Liver (tissue), 9 donors: ENCODE results near the gene LHX2. TPM values are rescaled to one million over a fixed set of nuclear protein-coding genes. Genes with fewer than 3 reads are reported as not detected.

ENCODE experiments used
- DNase-seq: peaks from one replicate; pipeline ENCODE4 v3.0.0-alpha.2; 2017; ENCODE audit warnings: low spot score
- H3K27ac ChIP-seq, 2 donors: one replicate each; pipeline ENCODE4 v1.7.0; 2013; ENCODE audit warnings: inconsistent platforms in 2 of 2, low read length in 2 of 2, control low read depth in 1 of 2, low read depth in 1 of 2, mild to moderate bottlenecking in 1 of 2
- H3K27me3 ChIP-seq, 4 donors: one replicate each; pipeline versions ENCODE4 v1.6.1 to v1.7.0; 2013; ENCODE audit warnings: low read length in 3 of 4, inconsistent platforms in 1 of 4, mild to moderate bottlenecking in 1 of 4, moderate library complexity in 1 of 4; ENCODE audit not compliant: control insufficient read depth in 4 of 4, insufficient read depth in 4 of 4
- H3K36me3 ChIP-seq, 4 donors: one replicate each; pipeline versions ENCODE4 v1.6.1 to v1.7.0; 2013; ENCODE audit warnings: low read length in 3 of 4, mild to moderate bottlenecking in 3 of 4, low read depth in 1 of 4, moderate library complexity in 1 of 4; ENCODE audit not compliant: control insufficient read depth in 4 of 4, insufficient read depth in 3 of 4
- H3K4me1 ChIP-seq, 4 donors: one replicate each; pipeline versions ENCODE4 v1.6.1 to v1.7.0; 2013; ENCODE audit warnings: low read length in 3 of 4, mild to moderate bottlenecking in 3 of 4, moderate library complexity in 1 of 4; ENCODE audit not compliant: control insufficient read depth in 4 of 4, insufficient read depth in 4 of 4
- H3K4me3 ChIP-seq, 3 donors: one replicate each; pipeline versions ENCODE4 v1.6.1 to v1.7.0; 2013; ENCODE audit warnings: low read length in 3 of 3, control low read depth in 1 of 3, low read depth in 1 of 3, mild to moderate bottlenecking in 1 of 3
- H3K9ac ChIP-seq, 2 donors: one replicate each; pipeline ENCODE4 v1.7.0; 2013; ENCODE audit warnings: low read length in 2 of 2, mild to moderate bottlenecking in 2 of 2, moderate library complexity in 2 of 2, control low read depth in 1 of 2, low read depth in 1 of 2
- H3K9me3 ChIP-seq, 4 donors: one replicate each; pipeline versions ENCODE4 v1.6.1 to v1.7.0; 2013; ENCODE audit warnings: low read length in 3 of 4; ENCODE audit not compliant: control insufficient read depth in 4 of 4
- FOXA1 ChIP-seq: IDR thresholded peaks from 2 replicates; pipeline ENCODE4 v1.6.1; 2016; ENCODE audit warnings: antibody characterized with exemption
- FOXA2 ChIP-seq: IDR thresholded peaks from 2 replicates; pipeline ENCODE4 v1.6.1; 2016; ENCODE audit warnings: antibody characterized with exemption
- GABPA ChIP-seq, 2 donors: IDR thresholded peaks in 1 of 2; conservative IDR thresholded peaks in 1 of 2; 2 replicates each; pipeline ENCODE4 v1.6.1; 2016; ENCODE audit warnings: antibody characterized with exemption in 2 of 2, mild to moderate bottlenecking in 1 of 2, moderate library complexity in 1 of 2
- HNF4A ChIP-seq, 2 donors: conservative IDR thresholded peaks; 2 replicates each; pipeline ENCODE4 v1.6.1; 2016; ENCODE audit warnings: antibody characterized with exemption in 2 of 2, mild to moderate bottlenecking in 2 of 2
- HNF4G ChIP-seq: IDR thresholded peaks from 2 replicates; pipeline ENCODE4 v1.6.1; 2016; ENCODE audit warnings: antibody characterized with exemption
- NR2F2 ChIP-seq: IDR thresholded peaks from 2 replicates; pipeline ENCODE4 v1.6.1; 2016; ENCODE audit warnings: antibody characterized with exemption
- RAD21 ChIP-seq, 2 donors: IDR thresholded peaks; 2 replicates each; pipeline ENCODE4 v1.6.1; 2016; ENCODE audit warnings: antibody characterized with exemption in 2 of 2, mild to moderate bottlenecking in 2 of 2
- SP1 ChIP-seq: IDR thresholded peaks from 2 replicates; pipeline ENCODE4 v1.6.1; 2018; ENCODE audit warnings: antibody characterized with exemption, mild to moderate bottlenecking
- YY1 ChIP-seq: IDR thresholded peaks from 2 replicates; pipeline ENCODE4 v1.6.1; 2016; ENCODE audit warnings: antibody characterized with exemption, mild to moderate bottlenecking
- ZBTB33 ChIP-seq: IDR thresholded peaks from 2 replicates; pipeline ENCODE4 v1.6.1; 2016; ENCODE audit warnings: antibody characterized with exemption
- WGBS: extraction: QIAGEN DNeasy Blood & Tissue Kit; methylation state at CpG from one replicate; pipeline ENCODE4 v1.1.7; 2013; 5-methylcytosine and 5-hydroxymethylcytosine counted together
- polyA plus RNA-seq, 2 donors: library from polyadenylated mRNA; stranded (reverse) in 1 of 2; unstranded in 1 of 2; fragments of 200-250 nt in 1 of 2; fragments of >200 nt in 1 of 2; fragmentation: Nextera tagmentation in 1 of 2; extraction: Ambion mirVana in 1 of 2; gene quantifications; one replicate each; pipeline versions ENCODE4 v1.2.1 to v1.2.3, GENCODE V29; 2013 to 2015
- total RNA-seq, 2 donors: library from RNA; depleted of rRNA; stranded (reverse); fragments of >200 nt; gene quantifications; one replicate each; pipeline ENCODE4 v1.2.3, GENCODE V29; 2014
- TF ChIP-seq, protein P1 (sequence below): IDR thresholded peaks from 2 replicates; pipeline ENCODE4 v1.6.1; 2016; ENCODE audit warnings: antibody characterized with exemption
- TF ChIP-seq, protein P2 (sequence below): IDR thresholded peaks from 2 replicates; pipeline ENCODE4 v1.6.1; 2016; ENCODE audit warnings: antibody characterized with exemption, mild to moderate bottlenecking
- TF ChIP-seq, protein P3 (sequence below): IDR thresholded peaks from 2 replicates; pipeline ENCODE4 v1.6.1; 2016; ENCODE audit warnings: antibody characterized with exemption
- donor health status: healthy.
- donor health status: healthy.
- donor health status: healthy.
- donor health status: healthy.
- donor health status: healthy.

Gene LHX2
- total and polyA plus RNA-seq, 4 donors = 2.0 to 2.5 (median 2.1) TPM

GRCh38 chr9:124075761-124076160, 64.2 kb downstream of the LHX2 start:
- 71% methylated on average over 3 of the region's 3 CpGs for WGBS
- H3K9me3 ChIP-seq = no peaks in the 10 kb centered on the region
- H3K9ac ChIP-seq = no peak overlapping the region
- no peak for DNase-seq
- no peak overlapping the region for H3K4me3 ChIP-seq
- H3K36me3 ChIP-seq = no peaks in the 10 kb centered on the region
- H3K27ac ChIP-seq = no peak overlapping the region
- TF ChIP-seq HNF4G (no peak), ZBTB33 (no peak), YY1 (no peak), RAD21 (IDR thresholded peaks at IDR 0.05) (no peak), FOXA1 (no peak)
- TF ChIP-seq, protein P1, sequence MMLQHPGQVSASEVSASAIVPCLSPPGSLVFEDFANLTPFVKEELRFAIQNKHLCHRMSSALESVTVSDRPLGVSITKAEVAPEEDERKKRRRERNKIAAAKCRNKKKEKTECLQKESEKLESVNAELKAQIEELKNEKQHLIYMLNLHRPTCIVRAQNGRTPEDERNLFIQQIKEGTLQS = no peak
- no peaks in the 10 kb centered on the region for H3K4me1 ChIP-seq
- H3K27me3 ChIP-seq = peaks cover 0 to 7% (median 0%) of the 10 kb centered on the region in 4 donors

GRCh38 chr9:124077915-124078572, 66.5 kb downstream of the LHX2 start:
- TF ChIP-seq FOXA2 = no peak
- TF ChIP-seq NR2F2 = no peak
- TF ChIP-seq, protein P2, sequence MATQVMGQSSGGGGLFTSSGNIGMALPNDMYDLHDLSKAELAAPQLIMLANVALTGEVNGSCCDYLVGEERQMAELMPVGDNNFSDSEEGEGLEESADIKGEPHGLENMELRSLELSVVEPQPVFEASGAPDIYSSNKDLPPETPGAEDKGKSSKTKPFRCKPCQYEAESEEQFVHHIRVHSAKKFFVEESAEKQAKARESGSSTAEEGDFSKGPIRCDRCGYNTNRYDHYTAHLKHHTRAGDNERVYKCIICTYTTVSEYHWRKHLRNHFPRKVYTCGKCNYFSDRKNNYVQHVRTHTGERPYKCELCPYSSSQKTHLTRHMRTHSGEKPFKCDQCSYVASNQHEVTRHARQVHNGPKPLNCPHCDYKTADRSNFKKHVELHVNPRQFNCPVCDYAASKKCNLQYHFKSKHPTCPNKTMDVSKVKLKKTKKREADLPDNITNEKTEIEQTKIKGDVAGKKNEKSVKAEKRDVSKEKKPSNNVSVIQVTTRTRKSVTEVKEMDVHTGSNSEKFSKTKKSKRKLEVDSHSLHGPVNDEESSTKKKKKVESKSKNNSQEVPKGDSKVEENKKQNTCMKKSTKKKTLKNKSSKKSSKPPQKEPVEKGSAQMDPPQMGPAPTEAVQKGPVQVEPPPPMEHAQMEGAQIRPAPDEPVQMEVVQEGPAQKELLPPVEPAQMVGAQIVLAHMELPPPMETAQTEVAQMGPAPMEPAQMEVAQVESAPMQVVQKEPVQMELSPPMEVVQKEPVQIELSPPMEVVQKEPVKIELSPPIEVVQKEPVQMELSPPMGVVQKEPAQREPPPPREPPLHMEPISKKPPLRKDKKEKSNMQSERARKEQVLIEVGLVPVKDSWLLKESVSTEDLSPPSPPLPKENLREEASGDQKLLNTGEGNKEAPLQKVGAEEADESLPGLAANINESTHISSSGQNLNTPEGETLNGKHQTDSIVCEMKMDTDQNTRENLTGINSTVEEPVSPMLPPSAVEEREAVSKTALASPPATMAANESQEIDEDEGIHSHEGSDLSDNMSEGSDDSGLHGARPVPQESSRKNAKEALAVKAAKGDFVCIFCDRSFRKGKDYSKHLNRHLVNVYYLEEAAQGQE = no peak
- TF ChIP-seq, protein P3, sequence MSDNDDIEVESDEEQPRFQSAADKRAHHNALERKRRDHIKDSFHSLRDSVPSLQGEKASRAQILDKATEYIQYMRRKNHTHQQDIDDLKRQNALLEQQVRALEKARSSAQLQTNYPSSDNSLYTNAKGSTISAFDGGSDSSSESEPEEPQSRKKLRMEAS = no peak
- TF ChIP-seq SP1 = no peak
- TF ChIP-seq HNF4A (conservative IDR thresholded peaks at IDR 0.05) = no peak
- TF ChIP-seq GABPA (IDR thresholded peaks at IDR 0.05 in 1 of 2, conservative IDR thresholded peaks at IDR 0.05 in 1 of 2) = no peak
- H3K27me3 ChIP-seq = no peaks in the 10 kb centered on the region
- H3K9ac ChIP-seq = no peak overlapping the region
- H3K4me3 ChIP-seq = no peak overlapping the region
- H3K9me3 ChIP-seq = no peaks in the 10 kb centered on the region
- no peak overlapping the region for H3K27ac ChIP-seq
- H3K4me1 ChIP-seq = no peaks in the 10 kb centered on the region
- no peaks in the 10 kb centered on the region for H3K36me3 ChIP-seq
- 89% methylated on average over 3 of the region's 3 CpGs for WGBS
- no peak for DNase-seq
